Psoas muscle (tissue), 8 donors: ENCODE results near the gene NEUROD1. TPM values are rescaled to one million over a fixed set of nuclear protein-coding genes. Genes with fewer than 3 reads are reported as not detected.
"Not testable (repeated sequence)": the region's sequence is repeated elsewhere in the genome, so short reads cannot be mapped to it uniquely, and the experiment has no call there.

Experiments
- ATAC-seq, 4 donors: fragments of 200-7000 bp; cut with Tn5 transposase; one replicate each; pipeline ENCODE4 v1.9.1; 2020; ENCODE audit warnings: moderate library complexity in 3 of 4, mild to moderate bottlenecking in 2 of 4
- DNase-seq, 2 donors: peaks; one replicate each; pipeline ENCODE4 v3.0.0-alpha.2; 2020
- H3K27ac ChIP-seq: fragments of 200-600 bp; one replicate; pipeline ENCODE4 v1.8.0; 2022
- H3K27me3 ChIP-seq, 3 donors: fragments of 200-600 bp in 1 of 3; one replicate each; pipeline versions ENCODE4 v1.6.1 to v1.8.0; 2013 to 2022; ENCODE audit warnings: low read length in 2 of 3, mild to moderate bottlenecking in 2 of 3, moderate library complexity in 1 of 3; ENCODE audit not compliant: insufficient read depth in 3 of 3
- H3K36me3 ChIP-seq, 2 donors: fragments of 200-600 bp in 1 of 2; one replicate each; pipeline versions ENCODE4 v1.6.1 to v1.8.0; 2013 to 2022; ENCODE audit warnings: low read depth in 1 of 2, mild to moderate bottlenecking in 1 of 2, moderate library complexity in 1 of 2; ENCODE audit not compliant: insufficient read depth in 1 of 2
- H3K4me1 ChIP-seq: fragments of 200-600 bp; one replicate; pipeline ENCODE4 v1.8.0; 2022
- H3K4me3 ChIP-seq: fragments of 200-600 bp; one replicate; pipeline ENCODE4 v1.8.0; 2022; ENCODE audit warnings: mild to moderate bottlenecking
- H3K9me3 ChIP-seq: fragments of 200-600 bp; one replicate; pipeline ENCODE4 v1.8.0; 2022
- CTCF ChIP-seq: fragments of 200-600 bp; IDR thresholded peaks from one replicate; pipeline ENCODE4 v1.8.0; 2022; ENCODE audit warnings: antibody characterized with exemption
- WGBS, 3 donors: extraction: QIAGEN DNeasy Blood & Tissue Kit; methylation state at CpG; one replicate each; pipeline versions ENCODE4 v1.1.6 to v1.1.7; 2013; 5-methylcytosine and 5-hydroxymethylcytosine counted together
- intact Hi-C, 2 donors: fragments of 100-400 bp; cut with DNase I; formaldehyde crosslinking; loops; one replicate each; pipeline versions ENCODE4 v1.11.0 to v1.14.2; 2022
- polyA plus RNA-seq, 3 donors: library from polyadenylated mRNA; stranded (reverse); fragments of 200-250 nt; gene quantifications; one replicate each; pipeline ENCODE4 v1.2.3, GENCODE V29; 2013
- total RNA-seq, 4 donors: library from RNA; stranded (reverse); fragmentation: NEBNext Ultra II Directional in 2 of 4; extraction: Animal tissue kit (Norgen Biotek cat#: 25700) in 2 of 4; gene quantifications; one replicate each; pipeline versions ENCODE4 v1.2.1 to v1.2.4, GENCODE V29; 2021 to 2023
- donor health status: healthy with polysubstance abuse.
- donor health status: DM: no; HTN: no; CAD: no; lungs with moderate emphysema.
- donor health status: Bipolar disorder and iron deficiency.
- donor health status: healthy.
- donor health status: DM: yes; HTN: yes; CAD: no.
- donor health status: DM: no; HTN: no; CAD: no.
- donor health status: DM: no; HTN: no; CAD: no.
- donor health status: DM: yes; HTN: yes; CAD: no.

Gene NEUROD1
- total and polyA plus RNA-seq, 7 donors = not detected

- no peak overlapping the region for H3K4me3 ChIP-seq
- H3K36me3 ChIP-seq = no peaks in the 10 kb centered on the region
- intact Hi-C loops = loop anchor here (10.0 kb wide), 4 partner anchors 140 to 1590 kb away; no protein-coding TSS in a partner anchor
- DNase-seq (peak in 1 of 2 donors; percentile 50), ATAC-seq (peak in 2 of 4 donors; percentile 44 to 64)
- H3K27me3 ChIP-seq = no peaks in the 10 kb centered on the region
- no peaks in the 10 kb centered on the region for H3K4me1 ChIP-seq
- TF ChIP-seq CTCF = peak; percentile 62
- H3K9me3 ChIP-seq = no peaks in the 10 kb centered on the region
- no peak overlapping the region for H3K27ac ChIP-seq
- WGBS, 3 donors = 0 to 2% (median 1%) methylated on average over 2 of the region's 2 CpGs
These were observed 34.8 kb upstream of the NEUROD1 start for GRCh38 chr2:181715033-181715630.

GRCh38 chr2:181711051-181711450 lies 30.7 kb upstream of the NEUROD1 start:
- not testable (repeated sequence) for H3K27ac ChIP-seq, DNase-seq, H3K9me3 ChIP-seq, H3K4me1 ChIP-seq, H3K4me3 ChIP-seq, H3K36me3 ChIP-seq, H3K27me3 ChIP-seq, ATAC-seq
- intact Hi-C loops = loop anchor here (5.0 to 10.0 kb wide), 5 partner anchors 136 to 1586 kb away; no protein-coding TSS in a partner anchor

DNA sequence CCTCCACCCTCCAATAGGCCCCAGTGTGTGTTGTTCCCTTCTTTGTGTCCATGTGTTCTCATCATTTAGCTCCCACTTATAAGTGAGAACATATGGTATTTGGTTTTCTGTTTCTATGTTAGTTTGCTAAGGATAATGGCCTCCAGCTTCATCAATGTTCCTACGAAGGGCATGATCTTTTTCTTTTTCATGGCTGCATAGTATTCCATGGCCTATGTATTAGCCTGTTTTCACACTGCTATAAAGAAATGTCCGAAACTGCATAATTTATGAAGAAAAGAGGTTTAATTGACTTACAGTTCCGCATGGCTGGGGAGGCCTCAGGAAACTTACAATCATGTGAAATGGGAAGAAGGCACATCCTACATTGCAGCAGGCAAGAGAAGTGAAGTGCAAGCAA lies 22.2 kb upstream of the NEUROD1 start:
- H3K4me1 ChIP-seq, H3K9me3 ChIP-seq, H3K4me3 ChIP-seq, H3K27ac ChIP-seq, ATAC-seq, DNase-seq, intact Hi-C loops, H3K36me3 ChIP-seq, H3K27me3 ChIP-seq: not testable (repeated sequence)
- 88 to 94% (median 93%) methylated on average over 3 of the region's 3 CpGs for WGBS, 3 donors

- peaks cover 4% of the 10 kb centered on the region for H3K9me3 ChIP-seq
- peaks cover 0 to 3% (median 1%) of the 10 kb centered on the region in 3 donors for H3K27me3 ChIP-seq
- no peaks in the 10 kb centered on the region for H3K4me1 ChIP-seq
- TF ChIP-seq CTCF = no peak
- H3K36me3 ChIP-seq = no peaks in the 10 kb centered on the region
- ATAC-seq = no peak
- H3K27ac ChIP-seq = no peak overlapping the region
- H3K4me3 ChIP-seq = no peak overlapping the region
- WGBS, 3 donors = 96 to 100% (median 97%) methylated on average over 1 of the region's 1 CpG
- no peak for DNase-seq
- intact Hi-C loops = no loop called here
These were observed 17.9 kb upstream of the NEUROD1 start for GRCh38 chr2:181698223-181698622.

DNA sequence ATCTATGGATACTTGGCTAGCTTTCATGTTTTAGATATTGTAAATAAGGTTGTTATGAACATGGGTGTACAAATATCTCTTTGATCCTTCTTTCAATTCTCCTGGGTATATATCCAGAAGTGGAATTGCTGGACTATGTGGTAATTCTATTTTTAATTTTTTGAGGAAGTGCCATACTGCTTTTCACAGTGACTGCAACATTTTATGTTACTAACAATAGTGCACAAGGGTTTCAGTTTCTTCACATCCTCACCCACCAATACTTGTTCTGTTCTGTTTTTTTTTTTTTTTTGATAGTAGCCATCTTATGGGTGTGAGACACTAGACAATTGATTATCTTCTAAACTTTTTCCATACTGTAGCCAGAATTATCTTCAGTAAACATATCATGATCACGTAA lies 17.3 kb upstream of the NEUROD1 start:
- no peaks in the 10 kb centered on the region for H3K4me1 ChIP-seq
- peaks cover 0 to 3% (median 3%) of the 10 kb centered on the region in 3 donors for H3K27me3 ChIP-seq
- peaks cover 3% of the 10 kb centered on the region for H3K9me3 ChIP-seq
- WGBS, 3 donors = 81 to 93% (median 91%) methylated on average over 1 of the region's 1 CpG
- no peak overlapping the region for H3K4me3 ChIP-seq
- ATAC-seq (no peak), DNase-seq (no peak)
- no peak for TF ChIP-seq CTCF
- H3K27ac ChIP-seq = no peak overlapping the region
- intact Hi-C loops = no loop called here
- no peaks in the 10 kb centered on the region for H3K36me3 ChIP-seq

GRCh38 chr2:181697126-181697525 lies 16.8 kb upstream of the NEUROD1 start:
- H3K4me1 ChIP-seq = no peaks in the 10 kb centered on the region
- intact Hi-C loops = no loop called here
- H3K9me3 ChIP-seq = no peaks in the 10 kb centered on the region
- peaks cover 0 to 3% (median 3%) of the 10 kb centered on the region in 3 donors for H3K27me3 ChIP-seq
- no peak overlapping the region for H3K27ac ChIP-seq
- TF ChIP-seq CTCF = no peak
- no peak for ATAC-seq
- H3K36me3 ChIP-seq = no peaks in the 10 kb centered on the region
- no peak overlapping the region for H3K4me3 ChIP-seq
- WGBS, 3 donors = 88 to 90% (median 89%) methylated on average over 6 of the region's 6 CpGs
- no peak for DNase-seq
